Sigmoid colon (tissue), 4 donors: ENCODE results near the gene ZNF513.

Source experiments
- POLR2A ChIP-seq, 2 donors: fragments of 450-650 bp; IDR thresholded peaks; one replicate each; pipeline ENCODE4 v1.6.1; 2016; ENCODE audit warnings: antibody characterized with exemption in 2 of 2, mild to moderate bottlenecking in 2 of 2, moderate library complexity in 2 of 2
- POLR2AphosphoS5 ChIP-seq, 4 donors: sonication (generic); formaldehyde crosslinking; IDR thresholded peaks; one replicate each; pipeline ENCODE4 v1.6.1; 2017; ENCODE audit warnings: antibody characterized with exemption in 4 of 4
- TF ChIP-seq, protein P1 (sequence below), 4 experiments: fragments of 450-650 bp in 3 of 4; fragments of 200-600 bp in 1 of 4; IDR thresholded peaks; one replicate each; pipeline ENCODE4 v1.5.1; 2016 to 2019; ENCODE audit warnings: antibody characterized with exemption in 4 of 4, mild to moderate bottlenecking in 3 of 4, moderate library complexity in 2 of 4

DNA sequence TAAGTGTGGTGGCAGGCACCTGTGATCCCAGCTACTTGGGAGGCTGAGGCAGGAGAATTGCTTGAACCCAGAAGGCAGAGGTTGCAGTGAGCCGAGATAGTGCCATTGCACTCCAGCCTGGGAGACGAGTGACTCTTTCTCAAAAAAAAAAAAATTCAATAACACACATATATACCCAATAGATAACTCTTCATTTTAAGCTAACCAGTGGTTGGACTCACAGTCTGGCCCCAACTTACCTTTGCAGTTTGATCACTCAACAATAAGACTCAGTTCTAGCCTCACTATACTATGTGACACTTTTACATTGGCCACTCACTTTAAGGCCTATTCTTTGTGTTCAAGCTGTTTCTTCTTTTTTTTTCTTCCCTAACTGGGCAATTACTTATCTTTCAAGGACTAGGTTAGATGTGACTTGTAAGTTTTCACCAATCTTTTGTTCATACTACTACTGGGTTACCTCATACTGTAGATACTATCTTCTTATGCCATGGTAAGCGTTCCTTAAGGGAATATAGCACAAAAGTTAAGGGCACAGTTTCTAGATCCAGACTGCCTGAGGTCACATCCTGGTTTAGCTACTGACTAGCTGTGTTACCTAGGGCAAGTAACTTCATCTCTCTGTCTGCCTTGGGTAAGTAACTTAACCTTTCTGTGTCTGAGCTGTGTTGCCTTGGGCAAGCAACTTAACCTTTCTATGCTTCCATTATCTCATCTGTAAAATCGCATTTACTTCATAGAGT is 17.7 kb downstream of the ZNF513 start:
- no peak for TF ChIP-seq POLR2AphosphoS5 (IDR thresholded peaks at IDR 0.05)
- TF ChIP-seq, protein P1, sequence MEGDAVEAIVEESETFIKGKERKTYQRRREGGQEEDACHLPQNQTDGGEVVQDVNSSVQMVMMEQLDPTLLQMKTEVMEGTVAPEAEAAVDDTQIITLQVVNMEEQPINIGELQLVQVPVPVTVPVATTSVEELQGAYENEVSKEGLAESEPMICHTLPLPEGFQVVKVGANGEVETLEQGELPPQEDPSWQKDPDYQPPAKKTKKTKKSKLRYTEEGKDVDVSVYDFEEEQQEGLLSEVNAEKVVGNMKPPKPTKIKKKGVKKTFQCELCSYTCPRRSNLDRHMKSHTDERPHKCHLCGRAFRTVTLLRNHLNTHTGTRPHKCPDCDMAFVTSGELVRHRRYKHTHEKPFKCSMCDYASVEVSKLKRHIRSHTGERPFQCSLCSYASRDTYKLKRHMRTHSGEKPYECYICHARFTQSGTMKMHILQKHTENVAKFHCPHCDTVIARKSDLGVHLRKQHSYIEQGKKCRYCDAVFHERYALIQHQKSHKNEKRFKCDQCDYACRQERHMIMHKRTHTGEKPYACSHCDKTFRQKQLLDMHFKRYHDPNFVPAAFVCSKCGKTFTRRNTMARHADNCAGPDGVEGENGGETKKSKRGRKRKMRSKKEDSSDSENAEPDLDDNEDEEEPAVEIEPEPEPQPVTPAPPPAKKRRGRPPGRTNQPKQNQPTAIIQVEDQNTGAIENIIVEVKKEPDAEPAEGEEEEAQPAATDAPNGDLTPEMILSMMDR (IDR thresholded peaks at IDR 0.05) = no peak
- TF ChIP-seq POLR2A (IDR thresholded peaks at IDR 0.05) = no peak
